ENCODE data around the gene PKN1. TPM values are rescaled to one million over a fixed set of nuclear protein-coding genes. Genes with fewer than 3 reads are reported as not detected.

PKN1 gene
- total RNA-seq, 2 donors from 2014 or later, result 103 to 141 TPM

DNA sequence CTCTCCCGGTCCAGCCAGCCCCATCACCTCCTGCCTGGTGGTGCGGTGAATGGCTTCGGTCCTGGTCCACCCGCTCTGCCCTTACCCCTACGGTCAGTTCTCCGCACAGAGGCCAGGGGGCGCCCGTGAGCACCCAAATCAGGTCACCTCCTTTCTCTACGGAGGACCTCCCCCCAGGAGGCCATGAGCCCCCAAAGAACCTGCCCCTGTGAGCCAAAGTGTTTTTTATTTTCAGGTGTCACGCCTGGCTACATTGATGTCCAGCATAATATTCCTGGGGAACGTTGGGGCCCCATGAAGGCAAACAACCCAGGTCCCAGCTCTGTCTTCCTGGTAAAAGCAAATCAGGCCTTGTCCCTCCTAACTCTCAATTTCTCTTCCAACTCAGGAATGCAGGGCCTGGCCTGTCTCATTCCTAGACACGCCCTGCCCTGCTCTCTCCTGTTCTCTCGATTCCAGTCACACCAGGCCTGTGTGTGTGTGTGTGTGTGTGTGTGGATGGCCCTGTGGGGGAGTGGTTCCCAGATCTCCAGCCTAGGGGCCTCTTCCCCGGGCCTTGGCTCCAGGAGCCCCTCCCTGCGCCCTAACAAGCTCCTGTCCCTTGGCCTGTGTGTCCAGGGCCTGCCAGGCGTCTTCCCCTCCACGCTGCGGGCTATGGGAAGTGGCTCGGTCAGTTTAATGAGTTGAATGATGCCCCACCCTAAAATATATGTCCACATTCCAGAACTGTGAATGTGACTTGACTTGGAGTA is 72.6 kb downstream of the PKN1 start:
- Histone ChIP-seq H3K4me3 (ENCODE audit: low read length) (no peak overlapping the region), H3K27me3 (ENCODE audit: control insufficient read depth, insufficient read depth, low read length, poor library complexity, severe bottlenecking) (no peaks in the 10 kb centered on the region), H3K9ac (ENCODE audit: extremely low read depth, low read length, poor library complexity, severe bottlenecking) (no peak overlapping the region), H3K9me3 (ENCODE audit: control insufficient read depth, low read length) (no peaks in the 10 kb centered on the region), H3K27ac (ENCODE audit: low read depth, low read length) (no peak overlapping the region), H3K36me3 (ENCODE audit: control insufficient read depth, insufficient read depth, low read length) (no peaks in the 10 kb centered on the region), H3K4me1 (ENCODE audit: control insufficient read depth, insufficient read depth, low read length) (no peaks in the 10 kb centered on the region)
- WGBS, 2 experiments (ENCODE audit: insufficient coverage in 1 of 2, insufficient read length in 1 of 2), result 42 to 49% methylated on average over 3 to 18 of the region's 19 CpGs
- Mint-ChIP-seq H3K9me3 (no peaks in the 10 kb centered on the region), H3K36me3 (ENCODE audit: low read depth) (no peaks in the 10 kb centered on the region), H3K4me3 (no peak overlapping the region), H3K27ac (peak overlapping the region; percentile 64), H3K27me3 (ENCODE audit: insufficient read depth) (peaks cover 10% of the 10 kb centered on the region), H3K4me1 (peaks cover 3% of the 10 kb centered on the region)
- peak; percentile 95 for DNase-seq
- TF ChIP-seq, protein P1, sequence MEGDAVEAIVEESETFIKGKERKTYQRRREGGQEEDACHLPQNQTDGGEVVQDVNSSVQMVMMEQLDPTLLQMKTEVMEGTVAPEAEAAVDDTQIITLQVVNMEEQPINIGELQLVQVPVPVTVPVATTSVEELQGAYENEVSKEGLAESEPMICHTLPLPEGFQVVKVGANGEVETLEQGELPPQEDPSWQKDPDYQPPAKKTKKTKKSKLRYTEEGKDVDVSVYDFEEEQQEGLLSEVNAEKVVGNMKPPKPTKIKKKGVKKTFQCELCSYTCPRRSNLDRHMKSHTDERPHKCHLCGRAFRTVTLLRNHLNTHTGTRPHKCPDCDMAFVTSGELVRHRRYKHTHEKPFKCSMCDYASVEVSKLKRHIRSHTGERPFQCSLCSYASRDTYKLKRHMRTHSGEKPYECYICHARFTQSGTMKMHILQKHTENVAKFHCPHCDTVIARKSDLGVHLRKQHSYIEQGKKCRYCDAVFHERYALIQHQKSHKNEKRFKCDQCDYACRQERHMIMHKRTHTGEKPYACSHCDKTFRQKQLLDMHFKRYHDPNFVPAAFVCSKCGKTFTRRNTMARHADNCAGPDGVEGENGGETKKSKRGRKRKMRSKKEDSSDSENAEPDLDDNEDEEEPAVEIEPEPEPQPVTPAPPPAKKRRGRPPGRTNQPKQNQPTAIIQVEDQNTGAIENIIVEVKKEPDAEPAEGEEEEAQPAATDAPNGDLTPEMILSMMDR (conservative IDR thresholded peaks at IDR 0.05), result peak; percentile 92

DNA sequence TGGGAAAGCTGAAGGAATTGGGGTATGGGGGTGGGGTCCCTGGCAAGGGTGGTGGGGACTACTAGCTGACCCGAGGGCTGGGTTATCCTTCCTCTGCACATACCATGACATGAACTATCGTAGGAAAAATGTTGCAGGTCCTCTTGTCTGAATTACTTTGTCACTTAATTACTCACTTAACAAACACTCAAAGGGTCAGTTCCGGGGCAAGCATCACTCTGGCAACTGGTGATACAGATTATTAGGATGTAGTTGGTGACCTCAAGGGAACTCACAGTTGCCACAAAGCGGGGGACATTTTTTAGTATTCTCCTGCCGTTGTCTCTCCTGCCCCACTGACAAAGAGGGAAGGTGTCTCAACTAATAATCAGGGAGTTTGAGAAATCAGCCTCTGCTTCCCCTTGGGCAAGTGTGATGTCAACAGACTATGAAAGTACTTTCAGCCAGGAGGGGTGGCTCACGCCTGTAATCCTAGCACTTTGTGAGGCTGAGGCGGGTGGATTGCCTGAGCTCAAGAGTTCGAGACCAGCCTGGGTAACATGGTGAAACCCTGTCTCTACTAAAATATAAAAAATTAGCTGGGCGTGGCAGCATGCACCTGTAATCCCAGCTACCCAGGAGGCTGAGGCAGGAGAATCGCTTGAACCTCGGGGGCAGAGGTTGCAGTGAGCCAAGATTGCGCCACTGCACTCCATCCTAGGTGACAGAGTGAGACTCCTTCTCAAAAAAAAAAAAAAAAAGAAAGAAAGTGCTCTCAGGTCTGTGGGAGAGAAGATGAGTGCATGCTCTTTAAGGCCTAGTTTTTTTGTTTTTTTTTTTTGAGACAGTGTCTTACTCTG is 74.8 kb downstream of the PKN1 start:
- no peaks in the 10 kb centered on the region for H3K4me1 ChIP-seq (ENCODE audit: control insufficient read depth, insufficient read depth, low read length)
- no peak for DNase-seq
- WGBS, 2 experiments (ENCODE audit: insufficient coverage in 1 of 2, insufficient read length in 1 of 2), result 88 to 92% methylated on average over 5 to 12 of the region's 12 CpGs
- H3K4me3 ChIP-seq (ENCODE audit: low read length), result no peak overlapping the region
- Mint-ChIP-seq H3K36me3 (ENCODE audit: low read depth) (no peaks in the 10 kb centered on the region), H3K4me3 (no peak overlapping the region), H3K4me1 (peaks cover 3% of the 10 kb centered on the region), H3K27ac (no peak overlapping the region), H3K27me3 (ENCODE audit: insufficient read depth) (peaks cover 7% of the 10 kb centered on the region), H3K9me3 (no peaks in the 10 kb centered on the region)
- H3K9ac ChIP-seq (ENCODE audit: extremely low read depth, low read length, poor library complexity, severe bottlenecking), result no peak overlapping the region
- H3K27me3 ChIP-seq (ENCODE audit: control insufficient read depth, insufficient read depth, low read length, poor library complexity, severe bottlenecking), result no peaks in the 10 kb centered on the region
- H3K27ac ChIP-seq (ENCODE audit: low read depth, low read length), result no peak overlapping the region
- TF ChIP-seq, protein P1 (conservative IDR thresholded peaks at IDR 0.05), result no peak
- H3K9me3 ChIP-seq (ENCODE audit: control insufficient read depth, low read length), result no peaks in the 10 kb centered on the region
- H3K36me3 ChIP-seq (ENCODE audit: control insufficient read depth, insufficient read depth, low read length), result peaks cover under 1% of the 10 kb centered on the region

DNA sequence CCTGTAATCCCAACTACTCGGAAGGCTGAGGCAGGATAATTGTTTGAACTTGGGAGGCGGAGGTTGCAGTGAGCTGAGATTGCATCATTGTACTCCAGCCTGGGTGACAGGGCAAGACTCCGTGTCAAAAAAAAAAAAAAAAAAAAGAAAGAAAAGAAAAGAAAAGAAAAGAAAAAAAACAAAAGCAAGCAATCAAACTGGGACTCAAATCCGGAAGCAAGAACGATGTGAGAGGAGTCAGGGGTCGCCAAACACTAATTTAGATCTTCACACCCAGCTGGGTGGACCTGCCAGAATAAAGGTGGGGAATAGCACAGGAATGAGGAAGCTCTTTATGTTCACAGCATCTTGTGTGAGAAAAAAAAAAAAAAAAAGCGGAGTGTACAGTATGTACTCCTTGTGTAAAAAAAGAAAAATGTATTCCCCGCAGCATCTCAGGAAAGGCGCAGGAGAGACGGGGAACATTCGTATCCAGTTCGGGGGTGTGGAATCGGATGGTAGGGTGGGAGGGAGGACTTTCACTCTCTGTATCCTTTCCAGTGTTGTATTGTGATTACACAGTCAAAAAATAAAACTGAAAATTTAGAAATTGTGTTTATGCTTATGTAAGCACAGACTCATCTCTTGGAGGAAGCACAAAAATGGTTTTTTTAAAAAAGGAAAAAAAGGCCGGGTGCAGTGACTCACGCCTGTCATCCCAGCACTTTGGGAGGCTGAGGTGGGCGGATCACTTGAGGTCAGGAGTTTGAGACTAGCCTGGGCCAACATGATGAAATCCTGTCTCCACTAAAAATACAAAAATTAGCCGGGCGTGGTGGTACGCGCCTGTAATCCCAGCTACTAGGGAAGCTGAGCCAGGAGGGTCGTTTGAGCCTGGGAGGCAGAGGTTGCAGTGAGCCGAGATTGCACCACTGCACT is 77.5 kb downstream of the PKN1 start:
- peaks cover 12% of the 10 kb centered on the region for H3K36me3 Mint-ChIP-seq (ENCODE audit: low read depth)
- Histone ChIP-seq H3K9me3 (ENCODE audit: control insufficient read depth, low read length) (no peaks in the 10 kb centered on the region), H3K27me3 (ENCODE audit: control insufficient read depth, insufficient read depth, low read length, poor library complexity, severe bottlenecking) (no peaks in the 10 kb centered on the region), H3K36me3 (ENCODE audit: control insufficient read depth, insufficient read depth, low read length) (peaks cover 25% of the 10 kb centered on the region), H3K27ac (ENCODE audit: low read depth, low read length) (no peak overlapping the region), H3K4me1 (ENCODE audit: control insufficient read depth, insufficient read depth, low read length) (peaks cover 2% of the 10 kb centered on the region), H3K9ac (ENCODE audit: extremely low read depth, low read length, poor library complexity, severe bottlenecking) (no peak overlapping the region), H3K4me3 (ENCODE audit: low read length) (no peak overlapping the region)
- no peak overlapping the region for H3K27ac Mint-ChIP-seq
- H3K4me1 Mint-ChIP-seq, result peaks cover 13% of the 10 kb centered on the region
- no peaks in the 10 kb centered on the region for H3K27me3 Mint-ChIP-seq (ENCODE audit: insufficient read depth)
- 85 to 90% methylated on average over 14 to 21 of the region's 22 CpGs for WGBS, 2 experiments (ENCODE audit: insufficient coverage in 1 of 2, insufficient read length in 1 of 2)
- no peak for DNase-seq
- H3K9me3 Mint-ChIP-seq, result no peaks in the 10 kb centered on the region
- no peak overlapping the region for H3K4me3 Mint-ChIP-seq
- TF ChIP-seq, protein P1 (conservative IDR thresholded peaks at IDR 0.05), result no peak
